Neural progenitor cell (in vitro differentiated cells): Measurements from ENCODE around the gene TIAM2.

ENCODE experiments used
- CTCF ChIP-seq: fragments of 200-600 bp; sonication (generic); IDR thresholded peaks from 2 replicates; pipeline ENCODE4 v1.5.1; 2017; ENCODE audit warnings: antibody characterized with exemption, mild to moderate bottlenecking
- EZH2 ChIP-seq: fragments of 200-600 bp; sonication (generic); IDR thresholded peaks from 2 replicates; pipeline ENCODE4 v1.6.1; 2017; ENCODE audit warnings: antibody characterized with exemption, mild to moderate bottlenecking, moderate library complexity

- no peak for TF ChIP-seq CTCF
- TF ChIP-seq EZH2 = no peak
Measured at GRCh38 chr6:155067956-155068615, 73.0 kb downstream of the TIAM2 start.
